ENCODE data around the gene TIA1. TPM values are rescaled to one million over a fixed set of nuclear protein-coding genes. Genes with fewer than 3 reads are reported as not detected.

The TIA1 gene
- total RNA-seq, 1 experiment from 2014 or later = 149 TPM

DNA sequence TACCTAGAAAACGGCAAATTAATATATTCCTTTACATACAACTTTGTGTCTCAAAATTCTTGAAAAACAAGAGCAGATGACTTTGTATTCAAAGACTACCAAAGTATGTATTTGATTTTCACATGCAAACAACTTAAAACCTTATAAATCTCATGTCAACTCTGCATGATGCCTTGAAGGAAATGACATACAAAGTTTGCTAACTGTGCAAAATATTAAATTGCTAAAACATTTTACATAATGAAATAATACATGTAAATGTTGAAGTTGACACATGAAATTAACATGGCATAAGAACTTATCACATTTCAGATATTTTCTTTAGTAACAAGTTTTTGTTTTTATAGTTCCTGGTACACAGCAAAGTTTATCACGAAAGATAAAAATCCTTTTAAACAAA is 36.8 kb downstream of the TIA1 start:
- H3K4me3 Mint-ChIP-seq (ENCODE audit: unreplicated experiment) = no peak overlapping the region
- Histone ChIP-seq H3K4me1 (no peaks in the 10 kb centered on the region), H3K27me3 (replicated peaks; ENCODE audit: control insufficient read depth, insufficient read depth, low read length) (no peaks in the 10 kb centered on the region), H3K4me3 (ENCODE audit: low read depth, low read length) (no peak overlapping the region), H3K36me3 (ENCODE audit: control insufficient read depth, insufficient read depth, low read length) (peaks cover 1% of the 10 kb centered on the region; the same call in 1 of the 2 replicates), H3K9me3 (no peaks in the 10 kb centered on the region)
- ChIA-PET POLR2A (no interaction called here), CTCF (no interaction called here)
- no peaks in the 10 kb centered on the region for H3K9me3 Mint-ChIP-seq (ENCODE audit: unreplicated experiment)
- no peak overlapping the region for H3K27ac Mint-ChIP-seq (ENCODE audit: unreplicated experiment)
- no peaks in the 10 kb centered on the region for H3K4me1 Mint-ChIP-seq (ENCODE audit: low read depth, unreplicated experiment)
- peaks cover 42% of the 10 kb centered on the region for H3K36me3 Mint-ChIP-seq (ENCODE audit: insufficient read depth, unreplicated experiment)
- H3K27me3 Mint-ChIP-seq (ENCODE audit: insufficient read depth, unreplicated experiment) = no peaks in the 10 kb centered on the region
- intact Hi-C loops (cut with micrococcal nuclease; ENCODE audit: unreplicated experiment) = no loop called here
- BruUV-seq (replicated peaks) = no TSS peak
- no peak for DNase-seq
- TF ChIP-seq, protein P1, sequence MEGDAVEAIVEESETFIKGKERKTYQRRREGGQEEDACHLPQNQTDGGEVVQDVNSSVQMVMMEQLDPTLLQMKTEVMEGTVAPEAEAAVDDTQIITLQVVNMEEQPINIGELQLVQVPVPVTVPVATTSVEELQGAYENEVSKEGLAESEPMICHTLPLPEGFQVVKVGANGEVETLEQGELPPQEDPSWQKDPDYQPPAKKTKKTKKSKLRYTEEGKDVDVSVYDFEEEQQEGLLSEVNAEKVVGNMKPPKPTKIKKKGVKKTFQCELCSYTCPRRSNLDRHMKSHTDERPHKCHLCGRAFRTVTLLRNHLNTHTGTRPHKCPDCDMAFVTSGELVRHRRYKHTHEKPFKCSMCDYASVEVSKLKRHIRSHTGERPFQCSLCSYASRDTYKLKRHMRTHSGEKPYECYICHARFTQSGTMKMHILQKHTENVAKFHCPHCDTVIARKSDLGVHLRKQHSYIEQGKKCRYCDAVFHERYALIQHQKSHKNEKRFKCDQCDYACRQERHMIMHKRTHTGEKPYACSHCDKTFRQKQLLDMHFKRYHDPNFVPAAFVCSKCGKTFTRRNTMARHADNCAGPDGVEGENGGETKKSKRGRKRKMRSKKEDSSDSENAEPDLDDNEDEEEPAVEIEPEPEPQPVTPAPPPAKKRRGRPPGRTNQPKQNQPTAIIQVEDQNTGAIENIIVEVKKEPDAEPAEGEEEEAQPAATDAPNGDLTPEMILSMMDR (IDR thresholded peaks at IDR 0.05; ENCODE audit: insufficient read depth in 1 of 2, low read depth in 1 of 2, low read length in 1 of 2, severe bottlenecking in 1 of 2, unreplicated experiment in 1 of 2) = no peak

DNA sequence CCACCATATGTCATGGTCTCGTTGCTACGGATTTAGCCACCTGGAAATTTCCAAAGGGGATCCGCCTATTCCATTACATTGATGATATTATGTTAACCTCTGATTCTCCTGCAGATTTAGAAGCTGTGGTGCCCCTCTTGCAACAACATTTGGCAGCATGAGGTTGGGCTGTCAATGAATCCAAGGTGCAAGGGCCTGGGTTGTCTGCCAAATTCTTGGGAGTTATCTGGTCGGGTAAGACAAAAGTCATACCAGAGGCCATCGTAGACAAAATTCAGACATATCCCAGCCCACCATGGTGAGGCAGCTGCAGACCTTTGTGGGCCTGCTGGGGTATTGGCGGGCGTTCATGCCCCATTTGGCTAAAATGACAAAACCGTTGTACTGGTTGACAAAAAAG is 44.0 kb downstream of the TIA1 start:
- TF ChIP-seq, protein P1 (IDR thresholded peaks at IDR 0.05; ENCODE audit: insufficient read depth in 1 of 2, low read depth in 1 of 2, low read length in 1 of 2, severe bottlenecking in 1 of 2, unreplicated experiment in 1 of 2) = no peak
- H3K36me3 Mint-ChIP-seq (ENCODE audit: insufficient read depth, unreplicated experiment) = no peaks in the 10 kb centered on the region
- Histone ChIP-seq H3K36me3 (ENCODE audit: control insufficient read depth, insufficient read depth, low read length) (no peaks in the 10 kb centered on the region), H3K27me3 (replicated peaks; ENCODE audit: control insufficient read depth, insufficient read depth, low read length) (no peaks in the 10 kb centered on the region), H3K4me1 (no peaks in the 10 kb centered on the region), H3K9me3 (no peaks in the 10 kb centered on the region), H3K4me3 (ENCODE audit: low read depth, low read length) (no peak overlapping the region)
- H3K4me3 Mint-ChIP-seq (ENCODE audit: unreplicated experiment) = no peak overlapping the region
- H3K27ac Mint-ChIP-seq (ENCODE audit: unreplicated experiment) = no peak overlapping the region
- ChIA-PET CTCF (no interaction called here), POLR2A (no interaction called here)
- no peak for DNase-seq
- no peaks in the 10 kb centered on the region for H3K9me3 Mint-ChIP-seq (ENCODE audit: unreplicated experiment)
- BruUV-seq (replicated peaks) = no TSS peak
- no peaks in the 10 kb centered on the region for H3K27me3 Mint-ChIP-seq (ENCODE audit: insufficient read depth, unreplicated experiment)
- no peaks in the 10 kb centered on the region for H3K4me1 Mint-ChIP-seq (ENCODE audit: low read depth, unreplicated experiment)
- intact Hi-C loops (cut with micrococcal nuclease; ENCODE audit: unreplicated experiment) = no loop called here

DNA sequence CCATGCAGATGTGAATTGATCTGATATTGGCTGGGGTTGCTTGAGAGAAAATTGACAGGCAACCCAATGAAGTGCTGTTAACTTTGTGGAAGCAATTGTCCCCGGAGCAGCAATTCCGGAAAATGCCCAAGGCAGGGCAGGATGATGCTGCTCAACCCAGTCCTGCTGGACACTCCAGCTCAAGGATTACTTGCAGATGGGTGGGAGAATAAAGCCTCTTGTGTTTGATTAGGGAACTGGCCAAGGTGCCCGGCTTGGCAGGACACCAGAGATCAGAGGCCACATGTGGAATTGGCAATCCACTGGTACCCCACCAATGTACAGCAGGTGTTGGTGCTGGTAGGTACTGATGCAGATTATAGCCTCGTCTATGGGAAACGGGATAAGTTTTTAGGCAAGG is 45.3 kb downstream of the TIA1 start:
- H3K27me3 Mint-ChIP-seq (ENCODE audit: insufficient read depth, unreplicated experiment) = no peaks in the 10 kb centered on the region
- no peak overlapping the region for H3K4me3 ChIP-seq (ENCODE audit: low read depth, low read length)
- no peaks in the 10 kb centered on the region for H3K9me3 Mint-ChIP-seq (ENCODE audit: unreplicated experiment)
- H3K4me1 ChIP-seq = no peaks in the 10 kb centered on the region
- intact Hi-C loops (cut with micrococcal nuclease; ENCODE audit: unreplicated experiment) = no loop called here
- no peaks in the 10 kb centered on the region for H3K4me1 Mint-ChIP-seq (ENCODE audit: low read depth, unreplicated experiment)
- DNase-seq = no peak
- POLR2A ChIA-PET = interaction anchor here (1.0 kb wide), 1 partner anchor 11 kb away, joined by 3 read pairs; no protein-coding TSS in a partner anchor
- TF ChIP-seq, protein P1 (IDR thresholded peaks at IDR 0.05; ENCODE audit: insufficient read depth in 1 of 2, low read depth in 1 of 2, low read length in 1 of 2, severe bottlenecking in 1 of 2, unreplicated experiment in 1 of 2) = no peak
- CTCF ChIA-PET = interaction anchor here (0.6 kb wide), 1 partner anchor 118 kb away, joined by 3 read pairs; no protein-coding TSS in a partner anchor
- H3K4me3 Mint-ChIP-seq (ENCODE audit: unreplicated experiment) = no peak overlapping the region
- H3K36me3 ChIP-seq (ENCODE audit: control insufficient read depth, insufficient read depth, low read length) = no peaks in the 10 kb centered on the region
- no TSS peak for BruUV-seq (replicated peaks)
- no peak overlapping the region for H3K27ac Mint-ChIP-seq (ENCODE audit: unreplicated experiment)
- no peaks in the 10 kb centered on the region for H3K27me3 ChIP-seq (replicated peaks; ENCODE audit: control insufficient read depth, insufficient read depth, low read length)
- no peaks in the 10 kb centered on the region for H3K9me3 ChIP-seq
- H3K36me3 Mint-ChIP-seq (ENCODE audit: insufficient read depth, unreplicated experiment) = no peaks in the 10 kb centered on the region

All from Caco-2 (cell line).